ENCODE data around the gene ARHGAP6.

- TF ChIP-seq EP300 (IDR thresholded peaks at IDR 0.05; ENCODE audit: borderline replicate concordance): no peak
- no peak for TF ChIP-seq CEBPB (IDR thresholded peaks at IDR 0.05)
- no peak for TF ChIP-seq NFIC (IDR thresholded peaks at IDR 0.05)
- TF ChIP-seq, protein P1, sequence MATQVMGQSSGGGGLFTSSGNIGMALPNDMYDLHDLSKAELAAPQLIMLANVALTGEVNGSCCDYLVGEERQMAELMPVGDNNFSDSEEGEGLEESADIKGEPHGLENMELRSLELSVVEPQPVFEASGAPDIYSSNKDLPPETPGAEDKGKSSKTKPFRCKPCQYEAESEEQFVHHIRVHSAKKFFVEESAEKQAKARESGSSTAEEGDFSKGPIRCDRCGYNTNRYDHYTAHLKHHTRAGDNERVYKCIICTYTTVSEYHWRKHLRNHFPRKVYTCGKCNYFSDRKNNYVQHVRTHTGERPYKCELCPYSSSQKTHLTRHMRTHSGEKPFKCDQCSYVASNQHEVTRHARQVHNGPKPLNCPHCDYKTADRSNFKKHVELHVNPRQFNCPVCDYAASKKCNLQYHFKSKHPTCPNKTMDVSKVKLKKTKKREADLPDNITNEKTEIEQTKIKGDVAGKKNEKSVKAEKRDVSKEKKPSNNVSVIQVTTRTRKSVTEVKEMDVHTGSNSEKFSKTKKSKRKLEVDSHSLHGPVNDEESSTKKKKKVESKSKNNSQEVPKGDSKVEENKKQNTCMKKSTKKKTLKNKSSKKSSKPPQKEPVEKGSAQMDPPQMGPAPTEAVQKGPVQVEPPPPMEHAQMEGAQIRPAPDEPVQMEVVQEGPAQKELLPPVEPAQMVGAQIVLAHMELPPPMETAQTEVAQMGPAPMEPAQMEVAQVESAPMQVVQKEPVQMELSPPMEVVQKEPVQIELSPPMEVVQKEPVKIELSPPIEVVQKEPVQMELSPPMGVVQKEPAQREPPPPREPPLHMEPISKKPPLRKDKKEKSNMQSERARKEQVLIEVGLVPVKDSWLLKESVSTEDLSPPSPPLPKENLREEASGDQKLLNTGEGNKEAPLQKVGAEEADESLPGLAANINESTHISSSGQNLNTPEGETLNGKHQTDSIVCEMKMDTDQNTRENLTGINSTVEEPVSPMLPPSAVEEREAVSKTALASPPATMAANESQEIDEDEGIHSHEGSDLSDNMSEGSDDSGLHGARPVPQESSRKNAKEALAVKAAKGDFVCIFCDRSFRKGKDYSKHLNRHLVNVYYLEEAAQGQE (IDR thresholded peaks at IDR 0.05; ENCODE audit: low read depth): no peak
- no peak for TF ChIP-seq MAX (IDR thresholded peaks at IDR 0.05)
Measured at GRCh38 chrX:11119313-11119943, 546.3 kb downstream of the ARHGAP6 start.
